ENCODE data around the gene ALDH16A1.
A peak's percentile ranks its signal among the peaks of the same experiment; 100 is the strongest.
"Not testable (repeated sequence)": the region's sequence is repeated elsewhere in the genome, so short reads cannot be mapped to it uniquely, and the experiment has no call there.

Gene ALDH16A1

GRCh38 chr19:49441960-49442350 lies 11.1 kb upstream of the ALDH16A1 start:
- no peak for DNase-seq

- no peak for DNase-seq
These were observed 10.7 kb upstream of the ALDH16A1 start for GRCh38 chr19:49442354-49442753.

DNA sequence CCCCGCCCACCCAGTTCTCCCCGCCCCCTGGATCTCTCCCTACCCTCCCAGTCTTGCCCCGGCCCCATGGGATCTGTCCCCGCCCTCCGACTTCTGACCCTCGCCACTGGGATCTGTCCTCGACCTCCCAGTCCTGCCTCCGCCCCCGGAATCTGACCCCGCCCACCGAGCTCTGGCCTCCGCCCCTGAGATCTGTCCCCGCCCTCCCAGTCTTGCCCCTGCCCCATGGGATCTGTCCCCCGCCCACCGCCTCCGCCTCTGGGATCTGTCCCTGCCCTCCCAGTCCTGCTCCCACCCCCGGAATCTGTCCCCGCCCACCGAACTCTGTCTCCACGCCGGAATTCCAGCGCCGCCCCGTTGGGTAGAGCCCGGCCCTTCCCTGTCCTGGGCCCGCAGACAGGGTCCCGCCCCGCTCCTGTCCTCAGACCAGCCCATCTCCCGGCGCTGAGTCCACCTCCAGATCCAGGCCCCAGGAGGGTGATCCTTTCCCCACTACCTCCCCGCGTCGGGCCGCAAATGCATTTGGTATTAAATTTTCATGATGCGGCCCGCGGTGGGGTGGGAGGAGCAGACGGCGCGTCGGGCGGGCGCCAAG lies 10.2 kb upstream of the ALDH16A1 start:
- peak; percentile 58 for DNase-seq

- DNase-seq = peak; percentile 87
These were observed 9.5 kb upstream of the ALDH16A1 start for GRCh38 chr19:49443366-49444099.

GRCh38 chr19:49444100-49444700 lies 8.8 kb upstream of the ALDH16A1 start:
- not testable (repeated sequence) for DNase-seq

DNA sequence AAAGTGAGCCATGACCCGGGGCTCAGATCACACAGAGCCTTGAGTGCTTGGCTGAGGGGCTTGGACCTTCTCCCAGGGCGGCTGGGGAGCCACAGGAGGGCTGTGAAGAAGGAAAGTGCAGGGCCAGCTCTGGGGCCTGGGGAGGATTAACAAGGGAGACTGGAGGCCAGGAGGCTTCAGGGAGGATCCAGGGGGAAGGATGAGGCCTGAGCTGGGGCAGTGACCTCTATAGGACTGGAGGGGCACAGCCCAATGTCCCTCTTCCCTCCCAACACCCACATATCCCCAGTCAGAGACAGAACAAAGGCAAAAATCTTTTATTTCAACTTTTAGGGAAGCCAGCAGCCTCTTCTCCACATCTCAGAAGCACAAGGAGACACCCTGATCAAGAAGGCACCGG lies 7.0 kb upstream of the ALDH16A1 start:
- no peak for DNase-seq

- DNase-seq = no peak
These were observed 5.3 kb upstream of the ALDH16A1 start for GRCh38 chr19:49447485-49448431.

DNA sequence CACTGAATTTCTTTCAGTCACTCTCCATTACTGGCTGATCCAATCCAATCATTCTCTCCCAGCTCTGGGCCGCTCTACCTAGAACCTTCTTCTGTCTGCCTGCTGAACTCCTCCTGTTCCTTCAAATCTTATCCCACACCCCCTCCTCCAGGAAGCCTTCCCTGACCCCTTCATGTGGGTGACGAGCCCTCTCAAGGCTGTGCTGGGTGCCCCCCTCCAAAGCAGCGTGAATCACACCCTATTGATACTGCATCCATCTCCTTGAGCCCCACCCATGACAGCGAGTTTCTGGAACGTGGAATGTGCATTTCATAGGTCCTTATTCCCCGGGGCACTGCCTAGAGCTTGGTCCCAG lies 4.6 kb upstream of the ALDH16A1 start:
- no peak for DNase-seq

- DNase-seq = no peak
These were observed 2.6 kb upstream of the ALDH16A1 start for GRCh38 chr19:49450405-49450804.

DNA sequence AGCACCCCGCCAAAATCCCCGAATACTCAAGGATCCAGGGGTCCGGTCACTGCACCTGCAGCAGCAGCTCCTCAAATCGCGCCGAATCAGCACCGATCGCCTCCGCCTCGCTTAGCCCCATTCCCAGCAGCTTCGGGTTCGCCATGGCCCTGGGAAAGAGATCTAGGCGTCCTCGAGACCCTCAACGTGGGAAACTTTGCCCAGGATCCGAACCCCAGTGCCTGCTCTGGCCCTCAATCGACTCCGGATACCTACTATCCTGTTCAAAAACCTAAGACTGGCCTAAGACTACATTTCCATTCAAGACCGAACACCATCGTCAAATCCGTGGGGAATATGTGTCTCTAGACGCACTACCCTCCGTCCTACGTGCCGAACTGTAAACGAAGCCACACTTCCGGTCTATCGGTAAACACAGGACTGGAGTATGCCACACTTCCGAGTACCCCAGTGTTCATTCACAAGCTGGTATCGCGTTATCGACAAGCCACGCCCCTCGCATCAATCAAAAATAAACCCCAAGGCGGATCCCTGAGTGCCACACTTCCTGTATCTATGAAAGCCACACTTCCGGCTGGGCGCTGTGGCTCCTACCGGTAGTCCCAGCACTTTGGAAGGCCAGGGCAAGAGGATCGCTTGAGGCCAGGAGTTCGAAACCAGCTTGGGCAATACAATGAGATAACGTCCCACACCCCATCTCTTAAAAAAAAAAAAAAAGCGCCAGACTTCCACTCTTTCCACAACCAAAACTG lies 1.4 kb upstream of the ALDH16A1 start, which contains the start of gene PIH1D1:
TSS of gene PIH1D1 (minus strand) at position 385 of the 752 bp plus-strand sequence. CDS start at position 145, 240 bp downstream.
- peak; percentile 99 for DNase-seq

- DNase-seq = no peak
These were observed 774 bp downstream of the ALDH16A1 start for GRCh38 chr19:49453757-49454240.

DNA sequence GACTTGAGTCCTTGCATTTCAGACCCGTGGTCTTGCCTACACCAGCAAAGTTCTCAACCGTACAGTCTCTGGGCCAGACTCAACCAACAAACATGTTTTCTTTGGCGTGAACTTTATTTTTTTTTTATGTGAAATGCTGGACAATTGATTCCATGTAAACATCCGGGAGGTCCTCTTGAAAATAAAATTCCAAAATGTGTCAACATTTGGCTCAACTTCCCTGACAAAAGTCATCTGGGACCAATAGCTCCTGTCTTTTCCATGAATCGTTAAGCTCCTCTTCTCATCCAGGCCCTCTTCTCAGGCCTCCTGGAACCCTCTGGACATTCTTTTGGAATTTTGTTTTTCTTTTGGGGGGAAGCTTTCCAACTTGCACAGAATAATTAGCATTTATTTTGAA lies 2.7 kb downstream of the ALDH16A1 start:
- DNase-seq = no peak

GRCh38 chr19:49456326-49456725 lies 3.3 kb downstream of the ALDH16A1 start:
- no peak for DNase-seq

GRCh38 chr19:49458567-49458903 lies 5.5 kb downstream of the ALDH16A1 start:
- DNase-seq = no peak

DNA sequence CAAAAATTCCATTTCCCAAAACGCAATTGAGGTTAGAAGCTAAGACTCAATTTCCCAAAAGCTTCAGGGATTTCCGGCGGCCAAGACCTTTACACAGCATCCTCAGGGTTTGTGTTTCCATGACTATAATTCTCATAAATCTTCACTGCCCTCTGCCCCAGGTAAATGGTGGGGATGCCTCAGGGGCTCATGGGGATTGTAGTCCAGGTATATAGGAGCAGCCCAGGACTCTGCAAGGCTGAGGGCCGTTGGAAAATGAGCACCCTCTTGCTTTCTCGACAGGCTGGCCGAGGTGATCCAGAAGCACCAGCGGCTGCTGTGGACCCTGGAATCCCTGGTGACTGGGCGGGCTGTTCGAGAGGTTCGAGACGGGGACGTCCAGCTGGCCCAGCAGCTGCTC lies 6.4 kb downstream of the ALDH16A1 start:
- no peak for DNase-seq

DNA sequence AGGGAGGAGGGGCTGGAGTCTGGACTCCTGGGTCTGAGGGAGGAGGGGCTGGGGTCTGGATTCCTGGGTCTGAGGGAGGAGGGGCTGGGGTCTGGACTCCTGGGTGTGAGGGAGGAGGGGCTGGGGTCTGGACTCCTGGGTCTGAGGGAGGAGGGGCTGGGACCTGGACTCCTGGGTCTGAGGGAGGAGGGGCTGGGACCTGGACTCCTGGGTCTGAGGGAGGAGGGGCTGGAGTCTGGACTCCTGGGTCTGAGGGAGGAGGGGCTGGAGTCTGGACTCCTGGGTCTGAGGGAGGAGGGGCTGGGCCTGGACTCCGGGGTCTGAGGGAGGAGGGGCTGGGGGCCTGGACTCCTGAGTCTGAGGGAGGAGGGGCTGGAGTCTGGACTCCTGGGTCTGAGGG lies 8.1 kb downstream of the ALDH16A1 start:
- not testable (repeated sequence) for DNase-seq

GRCh38 chr19:49461656-49462055 lies 8.6 kb downstream of the ALDH16A1 start:
- DNase-seq = no peak

- no peak for DNase-seq
These were observed 9.5 kb downstream of the ALDH16A1 start for GRCh38 chr19:49462492-49462891.

DNA sequence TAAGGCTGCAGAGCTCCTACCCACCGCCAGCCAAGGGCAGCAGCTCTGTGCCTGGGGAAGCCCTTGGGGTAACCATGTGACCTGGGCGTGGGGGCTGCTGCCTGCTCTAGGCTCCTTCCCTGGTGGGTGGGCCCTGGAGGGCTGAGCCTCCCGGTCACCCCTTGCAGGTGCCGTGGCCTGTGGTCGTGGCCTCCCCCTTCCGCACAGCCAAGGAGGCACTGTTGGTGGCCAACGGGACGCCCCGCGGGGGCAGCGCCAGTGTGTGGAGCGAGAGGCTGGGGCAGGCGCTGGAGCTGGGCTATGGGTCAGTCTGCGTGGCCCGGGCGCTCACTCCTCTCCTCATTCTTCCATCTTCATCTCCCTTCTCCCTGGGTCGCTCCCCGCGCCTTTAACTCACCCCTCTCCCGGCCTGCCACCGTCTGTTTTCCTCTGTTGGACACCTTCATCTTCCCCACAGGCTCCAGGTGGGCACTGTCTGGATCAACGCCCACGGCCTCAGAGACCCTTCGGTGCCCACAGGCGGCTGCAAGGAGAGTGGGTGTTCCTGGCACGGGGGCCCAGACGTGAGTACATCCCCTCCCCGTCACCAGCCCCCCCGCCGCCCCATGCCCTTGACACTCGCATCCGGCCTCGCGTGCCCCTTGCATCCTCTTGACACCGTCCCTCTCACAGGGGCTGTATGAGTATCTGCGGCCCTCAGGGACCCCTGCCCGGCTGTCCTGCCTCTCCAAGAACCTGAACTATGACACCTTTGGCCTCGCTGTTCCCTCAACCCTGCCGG lies 11.1 kb downstream of the ALDH16A1 start:
- DNase-seq = no peak

DNA sequence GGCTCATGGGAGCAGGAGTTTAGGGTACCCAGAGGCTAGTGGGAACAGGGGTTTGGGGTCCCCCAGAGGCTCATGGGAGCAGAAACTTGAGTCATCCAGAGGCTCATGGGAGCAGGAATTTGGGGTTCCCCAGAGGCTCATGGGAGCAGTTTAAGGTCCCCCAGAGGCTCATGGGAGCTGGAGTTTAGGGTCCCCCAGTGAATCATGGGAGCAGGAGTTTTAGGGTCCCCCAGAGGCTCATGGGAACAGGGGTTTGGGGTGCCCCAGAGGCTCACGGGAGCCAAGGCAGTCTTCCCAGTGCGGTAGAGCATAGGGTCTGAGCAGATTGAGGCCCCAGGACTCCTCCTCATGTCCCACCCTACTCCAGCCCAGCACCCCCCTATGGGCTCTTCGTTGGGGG lies 12.3 kb downstream of the ALDH16A1 start:
- no peak for DNase-seq

- no peak for DNase-seq
These were observed 15.2 kb downstream of the ALDH16A1 start for GRCh38 chr19:49468199-49468598.
